NCI-H2196 (cell line): ENCODE measurements around the gene C19orf73.
"Not testable (repeated sequence)": the region's sequence is repeated elsewhere in the genome, so short reads cannot be mapped to it uniquely, and the experiment has no call there.

Experiments
- DNase-seq: peaks from one replicate; lab custom pipeline; 2025; ENCODE audit not compliant: unreplicated experiment; lab: John Stamatoyannopoulos, UW

C19orf73 gene

GRCh38 chr19:49123285-49123684 is 4.3 kb upstream of the C19orf73 start:
- DNase-seq, result not testable (repeated sequence)

- peak; percentile 14 for DNase-seq
These were observed 2.9 kb upstream of the C19orf73 start for GRCh38 chr19:49121841-49122240.

GRCh38 chr19:49120868-49121267 is 1.9 kb upstream of the C19orf73 start:
- no peak for DNase-seq

GRCh38 chr19:49120325-49120683 is 1.4 kb upstream of the C19orf73 start:
- DNase-seq, result no peak

GRCh38 chr19:49119411-49120324 is 725 bp upstream of the C19orf73 start, which contains the start of gene PPFIA3:
Gene PPFIA3 (plus strand): TSS chr19:49119544. CDS start chr19:49127874, 8,330 bp downstream.
- no peak for DNase-seq

- DNase-seq, result no peak
These were observed 1.0 kb downstream of the C19orf73 start for GRCh38 chr19:49117677-49118564.

- no peak for DNase-seq
These were observed 2.4 kb downstream of the C19orf73 start for GRCh38 chr19:49116544-49116943.

GRCh38 chr19:49114630-49115363 is 4.1 kb downstream of the C19orf73 start:
- no peak for DNase-seq

GRCh38 chr19:49113762-49114629 is 4.9 kb downstream of the C19orf73 start, which contains the start of gene LIN7B:
Gene LIN7B (plus strand): TSS chr19:49114370. CDS start chr19:49114405, 35 bp downstream.
- peak; percentile 78 for DNase-seq

- DNase-seq, result no peak
These were observed 7.5 kb downstream of the C19orf73 start for GRCh38 chr19:49111218-49111998.

- DNase-seq, result no peak
These were observed 8.4 kb downstream of the C19orf73 start for GRCh38 chr19:49110567-49110966.

- DNase-seq, result no peak
These were observed 9.2 kb downstream of the C19orf73 start for GRCh38 chr19:49109569-49110233.

GRCh38 chr19:49109051-49109450 is 9.9 kb downstream of the C19orf73 start:
- no peak for DNase-seq

GRCh38 chr19:49107625-49108459 is 11.1 kb downstream of the C19orf73 start:
- no peak for DNase-seq

- peak; percentile 83 for DNase-seq
These were observed 12.3 kb downstream of the C19orf73 start for GRCh38 chr19:49106648-49107135.

- no peak for DNase-seq
These were observed 14.6 kb downstream of the C19orf73 start for GRCh38 chr19:49104229-49104864.
